ENCODE measurements around the gene TFDP3. TPM values are rescaled to one million over a fixed set of nuclear protein-coding genes. Genes with fewer than 3 reads are reported as not detected.

Gene TFDP3
- total and polyA plus RNA-seq, 5 donors = not detected

DNA sequence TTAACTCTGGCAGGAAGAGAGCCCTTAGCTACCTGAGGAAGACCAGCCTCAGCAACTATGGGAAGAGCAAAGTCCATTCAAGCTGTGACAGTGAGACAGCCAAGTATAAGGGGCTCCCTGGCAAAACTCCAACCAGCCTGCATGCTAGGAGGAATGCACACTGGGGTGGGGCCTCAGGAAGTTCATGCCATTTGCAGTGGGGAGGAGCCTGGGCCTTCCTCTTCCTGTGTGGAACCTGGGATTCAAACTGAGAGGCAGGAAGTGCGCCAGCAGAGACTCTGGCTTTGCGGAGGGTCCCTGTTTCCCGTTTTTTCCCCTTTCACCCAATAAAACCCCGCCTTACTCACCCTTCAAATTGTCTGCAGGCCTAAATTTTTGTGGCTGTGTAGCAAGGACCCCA lies 33.0 kb downstream of the TFDP3 start:
- no peak overlapping the region for H3K27ac ChIP-seq (ENCODE audit: low read length)
- WGBS = 90% methylated on average over 4 of the region's 4 CpGs
- ATAC-seq (no peak), DNase-seq (no peak)
- no peaks in the 10 kb centered on the region for H3K4me1 ChIP-seq (ENCODE audit: control insufficient read depth, insufficient read depth, low read length)
- no peaks in the 10 kb centered on the region for H3K9me3 ChIP-seq (ENCODE audit: control insufficient read depth, low read length)
- intact Hi-C loops (cut with DNase I) = no loop called here
- H3K4me3 ChIP-seq (ENCODE audit: low read length) = no peak overlapping the region
- no peaks in the 10 kb centered on the region for H3K27me3 ChIP-seq (ENCODE audit: control insufficient read depth, insufficient read depth)

DNA sequence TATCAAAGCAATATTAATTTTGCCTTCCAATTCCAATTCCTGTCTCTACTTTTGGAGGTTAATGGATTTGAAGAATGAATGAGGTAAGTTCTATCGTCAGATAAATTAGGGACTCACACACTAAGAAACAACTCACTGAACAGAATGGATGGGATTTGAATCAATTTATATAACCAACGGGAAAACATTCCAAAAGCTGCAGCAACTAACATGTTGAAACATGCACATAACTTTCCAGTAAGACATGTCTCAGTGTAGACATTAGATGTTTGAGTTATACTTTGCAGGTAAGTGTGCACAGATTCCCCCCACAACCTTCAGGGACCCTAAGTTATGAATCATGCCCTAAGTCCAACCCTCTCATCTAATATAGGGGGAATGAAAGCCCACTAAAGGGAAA lies 34.3 kb downstream of the TFDP3 start:
- Histone ChIP-seq H3K4me3 (ENCODE audit: low read length) (no peak overlapping the region), H3K27ac (ENCODE audit: low read length) (no peak overlapping the region), H3K9me3 (ENCODE audit: control insufficient read depth, low read length) (no peaks in the 10 kb centered on the region), H3K4me1 (ENCODE audit: control insufficient read depth, insufficient read depth, low read length) (no peaks in the 10 kb centered on the region), H3K27me3 (ENCODE audit: control insufficient read depth, insufficient read depth) (no peaks in the 10 kb centered on the region)
- intact Hi-C loops (cut with DNase I) = no loop called here
- 85% methylated on average over 2 of the region's 2 CpGs for WGBS
- DNase-seq (no peak), ATAC-seq (no peak)

- intact Hi-C loops (cut with DNase I) = no loop called here
- Histone ChIP-seq H3K27ac (ENCODE audit: low read length) (no peak overlapping the region), H3K4me3 (ENCODE audit: low read length) (no peak overlapping the region), H3K27me3 (ENCODE audit: control insufficient read depth, insufficient read depth) (no peaks in the 10 kb centered on the region), H3K4me1 (ENCODE audit: control insufficient read depth, insufficient read depth, low read length) (no peaks in the 10 kb centered on the region), H3K9me3 (ENCODE audit: control insufficient read depth, low read length) (no peaks in the 10 kb centered on the region)
- ATAC-seq (no peak), DNase-seq (no peak)
- WGBS = 93% methylated on average over 3 of the region's 3 CpGs
These were observed 38.7 kb downstream of the TFDP3 start for GRCh38 chrX:133179500-133179899.

GRCh38 chrX:133177202-133177601 lies 41.0 kb downstream of the TFDP3 start:
- Histone ChIP-seq H3K9me3 (ENCODE audit: control insufficient read depth, low read length) (no peaks in the 10 kb centered on the region), H3K27ac (ENCODE audit: low read length) (no peak overlapping the region), H3K27me3 (ENCODE audit: control insufficient read depth, insufficient read depth) (no peaks in the 10 kb centered on the region), H3K4me3 (ENCODE audit: low read length) (no peak overlapping the region), H3K4me1 (ENCODE audit: control insufficient read depth, insufficient read depth, low read length) (no peaks in the 10 kb centered on the region)
- ATAC-seq = no peak
- DNase-seq = no peak
- WGBS = 85% methylated on average over 2 of the region's 2 CpGs
- intact Hi-C loops (cut with DNase I) = no loop called here

- 92% methylated on average over 2 of the region's 2 CpGs for WGBS
- intact Hi-C loops (cut with DNase I) = no loop called here
- no peak overlapping the region for H3K27ac ChIP-seq (ENCODE audit: low read length)
- H3K9me3 ChIP-seq (ENCODE audit: control insufficient read depth, low read length) = no peaks in the 10 kb centered on the region
- no peaks in the 10 kb centered on the region for H3K27me3 ChIP-seq (ENCODE audit: control insufficient read depth, insufficient read depth)
- H3K4me1 ChIP-seq (ENCODE audit: control insufficient read depth, insufficient read depth, low read length) = no peaks in the 10 kb centered on the region
- DNase-seq (no peak), ATAC-seq (no peak)
- H3K4me3 ChIP-seq (ENCODE audit: low read length) = no peak overlapping the region
These were observed 42.5 kb downstream of the TFDP3 start for GRCh38 chrX:133175605-133176004.

- intact Hi-C loops (cut with DNase I) = no loop called here
- H3K27me3 ChIP-seq (ENCODE audit: control insufficient read depth, insufficient read depth) = no peaks in the 10 kb centered on the region
- H3K4me3 ChIP-seq (ENCODE audit: low read length) = no peak overlapping the region
- H3K9me3 ChIP-seq (ENCODE audit: control insufficient read depth, low read length) = no peaks in the 10 kb centered on the region
- no peak overlapping the region for H3K27ac ChIP-seq (ENCODE audit: low read length)
- 97% methylated on average over 2 of the region's 2 CpGs for WGBS
- H3K4me1 ChIP-seq (ENCODE audit: control insufficient read depth, insufficient read depth, low read length) = no peaks in the 10 kb centered on the region
- ATAC-seq (no peak), DNase-seq (no peak)
These were observed 43.0 kb downstream of the TFDP3 start for GRCh38 chrX:133175162-133175561.

DNA sequence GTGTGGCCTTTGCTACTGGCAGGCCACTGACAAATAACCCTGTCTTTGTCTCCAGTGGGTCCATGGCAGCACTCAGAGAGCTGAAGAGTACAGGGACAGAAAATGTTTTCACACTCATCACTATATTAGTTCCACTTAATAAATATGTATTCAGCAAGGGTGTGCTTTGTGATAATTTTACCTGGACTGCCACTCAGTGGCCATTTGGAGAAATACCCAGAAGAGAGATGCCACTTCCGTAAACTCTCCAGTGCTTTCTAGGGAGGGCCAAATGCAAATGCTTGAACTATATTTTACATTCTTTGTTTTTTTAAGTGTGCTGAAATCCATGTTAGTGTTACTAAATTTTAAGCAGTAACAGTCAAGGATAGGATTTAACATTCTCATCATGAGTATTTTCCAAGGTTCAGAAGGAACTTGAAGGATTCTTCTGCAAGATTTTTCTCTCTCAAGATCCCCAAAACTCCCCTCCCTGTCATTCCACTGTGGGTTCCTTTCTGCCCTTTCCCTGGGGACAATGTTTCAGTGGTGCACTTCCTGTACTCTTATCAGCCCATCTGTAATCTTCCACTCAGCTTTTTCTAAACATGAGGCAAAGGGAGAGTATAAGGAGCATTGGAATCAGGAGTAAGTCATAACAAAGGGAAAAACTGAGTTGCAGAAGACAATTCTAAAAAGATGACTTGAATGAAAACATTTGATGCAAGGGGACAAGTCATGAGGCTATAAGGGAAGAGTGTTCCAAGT lies 46.0 kb downstream of the TFDP3 start:
- 33% methylated on average over 1 of the region's 1 CpG for WGBS

More for the DNA sequence above, 46.0 kb downstream of the TFDP3 start:
- Histone ChIP-seq H3K27ac (ENCODE audit: low read length) (no peak overlapping the region), H3K9me3 (ENCODE audit: control insufficient read depth, low read length) (no peaks in the 10 kb centered on the region), H3K4me3 (ENCODE audit: low read length) (no peak overlapping the region), H3K27me3 (ENCODE audit: control insufficient read depth, insufficient read depth) (no peaks in the 10 kb centered on the region), H3K4me1 (ENCODE audit: control insufficient read depth, insufficient read depth, low read length) (no peaks in the 10 kb centered on the region)
- intact Hi-C loops (cut with DNase I) = no loop called here
- DNase-seq = no peak
- no peak for ATAC-seq

Other genes with a start within 250 kb of the TFDP3 start
- gene USP26, start 121.2 kb downstream of the TFDP3 start, total RNA-seq = not detected
- not detected for gene USP26, start 121.2 kb downstream of the TFDP3 start, polyA plus RNA-seq
- gene GPC4, start 197.1 kb upstream of the TFDP3 start, total RNA-seq = 1 to 10 TPM; 6.1 to 9.3 (median 7.9) TPM
- 4.9 TPM for gene GPC4, start 197.1 kb upstream of the TFDP3 start, polyA plus RNA-seq

All from right cardiac atrium (tissue), 5 donors.